ENCODE data around the gene TSPAN9.

TSPAN9 gene

GRCh38 chr12:3320881-3321509 lies 243.8 kb downstream of the TSPAN9 start:
- Mint-ChIP-seq H3K4me1 (no peaks in the 10 kb centered on the region), H3K27ac (no peak overlapping the region), H3K4me3 (no peak overlapping the region), H3K9me3 (no peaks in the 10 kb centered on the region), H3K36me3 (no peaks in the 10 kb centered on the region), H3K27me3 (peaks cover 22% of the 10 kb centered on the region)
- no peak for DNase-seq
- CTCF ChIA-PET, result interaction anchor here (0.7 kb wide), 1 partner anchor 333 kb away, joined by 3 read pairs; no protein-coding TSS in a partner anchor

DNA sequence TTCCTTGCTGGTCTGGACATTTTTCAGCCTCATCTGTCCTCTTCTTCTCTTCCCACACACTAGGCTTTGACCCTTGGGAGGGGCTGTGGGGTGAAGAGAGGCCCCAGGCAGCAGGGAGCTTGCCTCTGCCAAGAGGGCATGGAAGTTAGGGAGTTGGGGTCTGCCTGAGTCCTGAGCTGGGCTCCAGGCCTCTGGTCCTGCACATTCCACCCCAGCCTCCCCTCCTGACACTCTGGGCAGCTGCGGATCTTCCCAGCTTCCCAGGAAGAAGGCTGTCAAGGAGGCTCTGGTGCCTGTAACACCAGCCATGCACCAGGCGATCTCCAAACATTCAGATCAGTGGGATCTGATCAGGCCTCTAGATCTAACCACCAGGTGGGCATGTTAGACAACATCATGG lies 244.7 kb downstream of the TSPAN9 start:
- H3K27ac Mint-ChIP-seq, result no peak overlapping the region
- no peak for DNase-seq
- H3K36me3 Mint-ChIP-seq, result no peaks in the 10 kb centered on the region
- H3K27me3 Mint-ChIP-seq, result peaks cover 27% of the 10 kb centered on the region
- no peaks in the 10 kb centered on the region for H3K4me1 Mint-ChIP-seq
- H3K4me3 Mint-ChIP-seq, result no peak overlapping the region
- no peaks in the 10 kb centered on the region for H3K9me3 Mint-ChIP-seq
- CTCF ChIA-PET, result no interaction called here

- H3K36me3 Mint-ChIP-seq, result no peaks in the 10 kb centered on the region
- H3K27me3 Mint-ChIP-seq, result peaks cover 31% of the 10 kb centered on the region
- no peak overlapping the region for H3K4me3 Mint-ChIP-seq
- H3K9me3 Mint-ChIP-seq, result no peaks in the 10 kb centered on the region
- no peak overlapping the region for H3K27ac Mint-ChIP-seq
- no peak for DNase-seq
- CTCF ChIA-PET, result no interaction called here
- H3K4me1 Mint-ChIP-seq, result no peaks in the 10 kb centered on the region
These were observed 246.0 kb downstream of the TSPAN9 start for GRCh38 chr12:3323002-3323685.

DNA sequence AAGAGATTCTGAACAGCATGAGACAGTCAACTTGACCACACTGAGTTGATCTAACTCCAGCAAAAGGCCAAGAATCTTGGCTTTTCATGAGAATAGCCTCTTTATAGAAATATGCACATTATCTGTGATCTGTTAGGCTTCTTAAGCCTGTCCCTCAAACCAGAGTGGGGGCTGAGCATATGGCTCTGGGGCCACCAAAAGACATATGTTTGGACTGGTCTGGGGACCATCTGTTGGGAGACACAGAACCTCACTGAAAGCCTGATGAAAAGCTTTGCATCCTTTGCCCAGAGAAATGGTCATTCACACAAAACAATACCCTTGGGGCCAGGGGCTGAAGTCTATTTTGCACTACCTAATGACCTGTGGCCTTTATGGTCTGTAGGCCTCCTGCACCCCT lies 248.6 kb downstream of the TSPAN9 start:
- Mint-ChIP-seq H3K36me3 (no peaks in the 10 kb centered on the region), H3K4me1 (no peaks in the 10 kb centered on the region), H3K27ac (no peak overlapping the region), H3K9me3 (no peaks in the 10 kb centered on the region), H3K4me3 (no peak overlapping the region), H3K27me3 (peaks cover 25% of the 10 kb centered on the region)
- no peak for DNase-seq
- CTCF ChIA-PET, result no interaction called here

DNA sequence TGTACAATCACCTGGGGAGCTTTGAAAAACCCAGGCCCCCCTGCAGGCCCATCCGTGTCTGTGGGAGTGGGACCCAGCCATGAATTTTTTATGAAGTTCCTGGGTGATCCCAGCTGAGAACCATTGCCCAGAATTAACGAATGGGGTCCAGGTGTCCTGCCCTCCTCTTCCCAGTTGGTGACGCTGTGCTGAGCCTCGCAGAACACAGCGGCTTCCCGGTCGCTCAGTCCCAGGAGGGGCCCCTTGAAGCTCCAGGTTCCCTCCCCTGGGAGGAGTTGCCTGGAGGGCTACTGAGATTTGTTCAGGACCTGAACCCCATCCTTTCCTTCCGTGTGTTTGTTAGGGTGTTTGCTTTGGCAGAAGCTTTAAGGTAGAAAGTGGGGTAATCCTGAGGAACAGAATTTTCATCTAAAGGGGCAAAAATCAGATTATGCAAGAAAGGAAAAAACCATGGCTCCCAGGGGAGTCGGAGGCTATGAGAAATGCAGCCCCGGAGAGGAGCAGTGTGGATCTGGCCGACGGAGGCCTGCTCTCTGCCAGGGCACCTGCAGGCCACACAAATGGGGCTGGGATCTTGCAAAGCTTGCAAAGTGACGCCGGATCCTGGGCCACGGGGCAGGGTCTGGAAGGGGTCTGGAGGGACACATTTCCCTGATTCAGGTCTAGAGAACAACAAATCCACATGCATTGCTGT lies 249.1 kb downstream of the TSPAN9 start:
- Mint-ChIP-seq H3K27ac (no peak overlapping the region), H3K36me3 (no peaks in the 10 kb centered on the region), H3K4me3 (no peak overlapping the region), H3K9me3 (no peaks in the 10 kb centered on the region), H3K27me3 (peaks cover 25% of the 10 kb centered on the region), H3K4me1 (no peaks in the 10 kb centered on the region)
- CTCF ChIA-PET, result no interaction called here
- DNase-seq, result no peak

DNA sequence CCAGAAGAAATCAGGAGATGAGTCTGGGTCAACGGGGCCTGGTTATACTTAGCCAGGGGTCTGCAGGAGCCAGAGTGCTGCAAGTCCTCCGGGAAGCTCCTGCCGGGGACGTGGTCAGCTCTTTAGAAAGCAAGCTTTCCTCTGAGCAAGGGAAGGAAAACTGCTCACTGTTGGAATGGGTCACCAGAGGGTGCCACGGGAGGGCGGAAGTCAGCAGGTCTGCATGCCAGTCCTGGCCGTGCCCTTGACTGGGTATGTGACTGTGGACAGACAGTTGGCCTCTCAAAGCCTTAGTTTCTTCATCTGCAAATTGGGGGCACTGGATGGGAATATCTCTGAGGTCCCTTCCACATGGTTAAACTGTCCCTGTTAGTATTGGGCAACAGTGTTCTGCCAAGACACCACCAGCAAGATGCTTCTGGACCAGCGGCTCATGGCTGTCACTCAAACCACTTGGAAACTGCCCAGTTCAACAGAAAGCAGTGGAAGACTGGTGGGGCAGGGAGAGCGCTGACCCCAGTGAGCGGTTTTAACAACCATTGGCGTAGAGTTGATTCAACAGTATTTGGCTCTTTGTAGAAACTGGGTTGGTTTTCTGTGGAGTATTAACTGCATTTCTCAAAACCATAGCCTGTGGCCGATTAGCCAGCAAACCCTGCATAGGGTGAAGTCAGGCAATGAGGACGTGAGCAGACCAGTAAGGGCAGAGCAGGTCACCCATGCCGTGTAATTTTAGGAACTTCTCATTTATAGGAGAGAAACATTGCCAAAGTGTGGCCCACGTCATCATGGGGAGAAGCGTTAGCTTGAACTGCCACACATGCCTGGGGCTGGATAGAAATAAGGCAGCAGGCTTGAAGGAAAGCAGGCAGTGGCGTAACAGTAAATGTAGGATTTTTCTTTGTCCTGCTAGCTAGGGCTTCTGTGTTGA lies 249.9 kb downstream of the TSPAN9 start:
- H3K27ac Mint-ChIP-seq, result no peak overlapping the region
- no peaks in the 10 kb centered on the region for H3K9me3 Mint-ChIP-seq
- CTCF ChIA-PET, result no interaction called here
- no peaks in the 10 kb centered on the region for H3K4me1 Mint-ChIP-seq
- peaks cover 20% of the 10 kb centered on the region for H3K27me3 Mint-ChIP-seq
- H3K4me3 Mint-ChIP-seq, result no peak overlapping the region
- no peak for DNase-seq
- H3K36me3 Mint-ChIP-seq, result no peaks in the 10 kb centered on the region

- Mint-ChIP-seq H3K27ac (no peak overlapping the region), H3K4me1 (no peaks in the 10 kb centered on the region), H3K9me3 (no peaks in the 10 kb centered on the region), H3K27me3 (peaks cover 14% of the 10 kb centered on the region), H3K36me3 (no peaks in the 10 kb centered on the region), H3K4me3 (no peak overlapping the region)
- no peak for DNase-seq
- CTCF ChIA-PET, result no interaction called here
These were observed 250.9 kb downstream of the TSPAN9 start for GRCh38 chr12:3328081-3328480.

GRCh38 chr12:3328571-3328970 lies 251.4 kb downstream of the TSPAN9 start:
- no peaks in the 10 kb centered on the region for H3K36me3 Mint-ChIP-seq
- H3K9me3 Mint-ChIP-seq, result no peaks in the 10 kb centered on the region
- peaks cover 10% of the 10 kb centered on the region for H3K27me3 Mint-ChIP-seq
- no peaks in the 10 kb centered on the region for H3K4me1 Mint-ChIP-seq
- no peak for DNase-seq
- CTCF ChIA-PET, result no interaction called here
- no peak overlapping the region for H3K4me3 Mint-ChIP-seq
- H3K27ac Mint-ChIP-seq, result no peak overlapping the region

DNA sequence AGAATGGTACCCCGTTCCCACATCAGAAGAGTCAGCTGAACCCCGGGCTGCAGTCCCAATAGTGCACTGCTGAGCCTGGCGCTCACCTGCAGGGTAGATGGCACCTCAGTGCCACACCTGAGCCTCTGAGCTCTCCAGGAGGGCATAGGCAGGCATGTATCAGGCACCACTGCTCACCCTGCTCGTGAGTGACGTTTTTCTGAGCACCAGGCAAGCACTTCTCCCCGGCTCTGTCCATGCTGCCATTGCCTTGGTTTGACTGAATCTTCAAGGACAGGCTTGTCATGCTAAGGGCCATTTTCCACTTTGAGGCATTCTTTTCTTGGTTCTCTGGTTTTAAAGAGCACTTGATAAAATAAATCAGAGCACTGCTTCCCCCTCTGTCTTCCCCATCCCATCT lies 252.2 kb downstream of the TSPAN9 start:
- no peaks in the 10 kb centered on the region for H3K36me3 Mint-ChIP-seq
- no peaks in the 10 kb centered on the region for H3K4me1 Mint-ChIP-seq
- H3K27ac Mint-ChIP-seq, result no peak overlapping the region
- no peak overlapping the region for H3K4me3 Mint-ChIP-seq
- peaks cover 9% of the 10 kb centered on the region for H3K27me3 Mint-ChIP-seq
- CTCF ChIA-PET, result interaction anchor here (1.0 kb wide), 1 partner anchor 15 kb away, joined by 3 read pairs; no protein-coding TSS in a partner anchor
- no peak for DNase-seq
- H3K9me3 Mint-ChIP-seq, result no peaks in the 10 kb centered on the region

GRCh38 chr12:3330976-3331510 lies 253.9 kb downstream of the TSPAN9 start:
- H3K4me3 Mint-ChIP-seq, result no peak overlapping the region
- H3K9me3 Mint-ChIP-seq, result no peaks in the 10 kb centered on the region
- CTCF ChIA-PET, result no interaction called here
- no peaks in the 10 kb centered on the region for H3K4me1 Mint-ChIP-seq
- no peak overlapping the region for H3K27ac Mint-ChIP-seq
- no peaks in the 10 kb centered on the region for H3K36me3 Mint-ChIP-seq
- DNase-seq, result no peak
- peaks cover 9% of the 10 kb centered on the region for H3K27me3 Mint-ChIP-seq

DNA sequence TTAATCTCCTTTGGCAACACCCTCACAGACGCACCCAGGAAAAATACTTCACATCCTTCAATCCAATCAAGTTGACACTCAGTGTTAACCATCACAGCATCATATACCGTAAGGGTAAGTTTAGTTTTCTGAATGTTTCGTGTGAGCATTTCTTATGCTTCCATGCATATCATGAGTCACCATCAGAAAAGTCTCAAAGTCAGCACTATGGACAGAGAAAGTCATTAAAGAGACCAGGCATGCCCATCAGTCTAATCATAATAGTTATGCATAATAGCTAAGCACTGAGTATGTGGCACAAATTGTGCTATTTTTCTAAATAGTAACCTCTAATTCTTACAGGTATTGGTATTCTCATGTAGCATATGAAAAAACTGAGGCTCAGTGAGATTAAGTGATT lies 255.0 kb downstream of the TSPAN9 start:
- Mint-ChIP-seq H3K27me3 (peaks cover 11% of the 10 kb centered on the region), H3K27ac (no peak overlapping the region), H3K4me1 (no peaks in the 10 kb centered on the region), H3K36me3 (no peaks in the 10 kb centered on the region), H3K4me3 (no peak overlapping the region), H3K9me3 (no peaks in the 10 kb centered on the region)
- DNase-seq, result no peak
- CTCF ChIA-PET, result no interaction called here

- Mint-ChIP-seq H3K9me3 (no peaks in the 10 kb centered on the region), H3K36me3 (no peaks in the 10 kb centered on the region), H3K27me3 (peaks cover 14% of the 10 kb centered on the region), H3K4me3 (no peak overlapping the region), H3K4me1 (no peaks in the 10 kb centered on the region), H3K27ac (no peak overlapping the region)
- CTCF ChIA-PET, result interaction anchor here (1.0 kb wide), 1 partner anchor 34 kb away, joined by 3 read pairs; no protein-coding TSS in a partner anchor
- no peak for DNase-seq
These were observed 256.4 kb downstream of the TSPAN9 start for GRCh38 chr12:3333583-3333982.

DNA sequence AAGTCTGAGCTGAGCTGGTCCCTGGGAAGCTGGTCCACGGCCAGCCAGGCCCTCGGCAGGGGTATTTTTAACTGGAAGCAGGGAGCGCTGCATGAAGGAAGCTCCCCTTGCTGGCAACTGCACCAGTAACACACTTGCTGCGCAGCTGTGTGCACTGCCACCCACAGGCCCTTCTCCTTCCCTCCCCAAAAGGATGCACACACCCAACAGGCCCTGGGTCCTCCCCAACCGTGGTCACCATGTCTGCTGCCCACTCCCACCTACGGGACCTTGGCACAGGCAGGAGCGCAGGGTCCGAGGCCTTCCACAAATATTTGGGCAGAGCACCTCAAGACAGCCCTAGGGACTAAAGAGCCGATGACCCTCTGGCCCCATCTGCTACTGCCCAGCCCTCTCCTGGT lies 256.8 kb downstream of the TSPAN9 start:
- DNase-seq, result no peak
- peaks cover 14% of the 10 kb centered on the region for H3K27me3 Mint-ChIP-seq
- CTCF ChIA-PET, result no interaction called here
- H3K4me3 Mint-ChIP-seq, result no peak overlapping the region
- no peaks in the 10 kb centered on the region for H3K4me1 Mint-ChIP-seq
- no peaks in the 10 kb centered on the region for H3K9me3 Mint-ChIP-seq
- H3K27ac Mint-ChIP-seq, result no peak overlapping the region
- no peaks in the 10 kb centered on the region for H3K36me3 Mint-ChIP-seq

- no peak overlapping the region for H3K4me3 Mint-ChIP-seq
- CTCF ChIA-PET, result interaction anchor here (1.9 kb wide), 1 partner anchor 35 kb away, joined by 6 read pairs; no protein-coding TSS in a partner anchor
- no peaks in the 10 kb centered on the region for H3K9me3 Mint-ChIP-seq
- no peaks in the 10 kb centered on the region for H3K36me3 Mint-ChIP-seq
- H3K27ac Mint-ChIP-seq, result no peak overlapping the region
- peaks cover 14% of the 10 kb centered on the region for H3K27me3 Mint-ChIP-seq
- no peak for DNase-seq
- H3K4me1 Mint-ChIP-seq, result no peaks in the 10 kb centered on the region
These were observed 257.9 kb downstream of the TSPAN9 start for GRCh38 chr12:3335078-3335487.
